HG03196 (cell line): Measurements from ENCODE around the gene TMEM38B.
"Not testable (repeated sequence)": the region's sequence is repeated elsewhere in the genome, so short reads cannot be mapped to it uniquely, and the experiment has no call there.

Experiments
- ATAC-seq: cut with Tn5 transposase; IDR thresholded peaks from one replicate; pipeline ENCODE4 v1.9.1; 2021; ENCODE audit not compliant: unreplicated experiment

The TMEM38B gene

GRCh38 chr9:105714020-105714331 is 19.6 kb downstream of the TMEM38B start:
- no peak for ATAC-seq

- ATAC-seq: no peak
These were observed 21.8 kb downstream of the TMEM38B start for GRCh38 chr9:105716146-105716545.

- ATAC-seq: no peak
These were observed 27.8 kb downstream of the TMEM38B start for GRCh38 chr9:105722099-105722498.

GRCh38 chr9:105725370-105725769 is 31.0 kb downstream of the TMEM38B start:
- no peak for ATAC-seq

- not testable (repeated sequence) for ATAC-seq
These were observed 33.9 kb downstream of the TMEM38B start for GRCh38 chr9:105728230-105728629.

- not testable (repeated sequence) for ATAC-seq
These were observed 37.1 kb downstream of the TMEM38B start for GRCh38 chr9:105731420-105731819.

GRCh38 chr9:105735366-105735765 is 41.0 kb downstream of the TMEM38B start:
- no peak for ATAC-seq

- ATAC-seq: no peak
These were observed 42.9 kb downstream of the TMEM38B start for GRCh38 chr9:105737205-105737604.

GRCh38 chr9:105742088-105742487 is 47.7 kb downstream of the TMEM38B start:
- ATAC-seq: no peak

- not testable (repeated sequence) for ATAC-seq
These were observed 53.0 kb downstream of the TMEM38B start for GRCh38 chr9:105747325-105747724.

GRCh38 chr9:105751761-105752160 is 57.4 kb downstream of the TMEM38B start:
- ATAC-seq: no peak

- ATAC-seq: no peak
These were observed 63.3 kb downstream of the TMEM38B start for GRCh38 chr9:105757496-105758251.

- ATAC-seq: no peak
These were observed 65.7 kb downstream of the TMEM38B start for GRCh38 chr9:105760053-105760452.

GRCh38 chr9:105782561-105783494 is 88.5 kb downstream of the TMEM38B start:
- not testable (repeated sequence) for ATAC-seq

GRCh38 chr9:105783495-105783872 is 89.1 kb downstream of the TMEM38B start:
- not testable (repeated sequence) for ATAC-seq

- not testable (repeated sequence) for ATAC-seq
These were observed 92.5 kb downstream of the TMEM38B start for GRCh38 chr9:105786796-105787195.

GRCh38 chr9:105816202-105816744 is 121.9 kb downstream of the TMEM38B start:
- no peak for ATAC-seq

GRCh38 chr9:105816981-105817380 is 122.6 kb downstream of the TMEM38B start:
- no peak for ATAC-seq

GRCh38 chr9:105818903-105819302 is 124.6 kb downstream of the TMEM38B start:
- no peak for ATAC-seq

GRCh38 chr9:105822814-105823213 is 128.5 kb downstream of the TMEM38B start:
- ATAC-seq: no peak
